ENCODE results near the gene ACADVL. TPM values are rescaled to one million over a fixed set of nuclear protein-coding genes. Genes with fewer than 3 reads are reported as not detected.

ACADVL gene
- total and polyA plus RNA-seq, 4 donors: 185 to 1,301 (median 1,109) TPM

DNA sequence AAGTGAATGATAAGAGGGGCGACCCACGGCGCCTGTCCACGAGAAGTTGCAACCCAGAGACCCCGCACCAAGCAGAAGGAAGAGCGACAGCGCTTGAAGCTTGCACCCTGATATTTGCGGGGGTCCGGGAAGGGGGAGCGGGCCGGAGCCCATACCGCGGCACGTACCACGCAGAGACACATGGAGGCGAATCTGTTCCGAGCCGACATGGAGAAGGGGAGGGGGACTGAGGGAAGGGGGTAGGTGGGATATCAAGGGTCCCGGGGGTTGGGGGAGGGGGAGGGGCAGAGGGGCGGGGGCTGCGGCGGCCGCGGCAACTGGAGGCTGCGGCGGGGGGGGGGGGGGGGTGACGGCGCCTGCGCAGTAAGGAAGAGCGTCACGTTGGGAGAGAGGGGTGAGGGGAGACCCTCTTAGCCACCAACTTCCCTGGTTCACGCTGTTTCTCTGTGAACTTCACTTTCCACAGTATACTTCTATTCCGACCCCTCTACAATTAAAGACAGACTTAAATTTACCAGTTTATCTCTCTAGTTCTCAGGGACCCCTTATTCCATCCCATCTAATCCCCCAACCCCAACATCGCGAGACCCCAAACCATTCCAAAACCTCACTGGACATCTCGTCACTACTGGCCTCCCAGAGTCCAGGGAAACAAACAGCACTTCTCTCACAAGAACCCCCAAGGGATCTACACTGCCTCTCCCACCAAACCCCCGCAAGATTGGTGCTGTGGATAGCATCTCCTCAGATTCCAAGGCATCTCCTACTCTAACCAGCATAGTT, 8.1 kb upstream of the ACADVL start:
- Histone ChIP-seq H3K9ac (ENCODE audit: low read depth in 1 of 2, low read length in 2 of 2) (no peak overlapping the region), H3K27ac (ENCODE audit: low read depth in 1 of 2, low read length in 2 of 2) (no peak overlapping the region), H3K9me3 (ENCODE audit: control insufficient read depth in 4 of 4, low read length in 3 of 4) (no peaks in the 10 kb centered on the region), H3K36me3 (ENCODE audit: control insufficient read depth in 4 of 4, insufficient read depth in 3 of 4, low read depth in 1 of 4, low read length in 3 of 4) (no peaks in the 10 kb centered on the region), H3K4me3 (ENCODE audit: low read depth in 1 of 3, low read length in 3 of 3) (no peak overlapping the region), H3K27me3 (ENCODE audit: control insufficient read depth in 4 of 4, insufficient read depth in 4 of 4, low read length in 3 of 4) (no peaks in the 10 kb centered on the region), H3K4me1 (ENCODE audit: control insufficient read depth in 4 of 4, insufficient read depth in 4 of 4, low read length in 3 of 4) (peaks cover 2 to 21% (median 14%) of the 10 kb centered on the region in 4 donors)
- no peak for TF ChIP-seq NR2F2 (IDR thresholded peaks at IDR 0.05)
- no peak for TF ChIP-seq SP1 (IDR thresholded peaks at IDR 0.05)
- TF ChIP-seq HNF4G (IDR thresholded peaks at IDR 0.05): no peak
- TF ChIP-seq FOXA2 (IDR thresholded peaks at IDR 0.05): no peak
- TF ChIP-seq GABPA (IDR thresholded peaks at IDR 0.05 in 1 of 2, conservative IDR thresholded peaks at IDR 0.05 in 1 of 2): no peak
- TF ChIP-seq TAF1 (conservative IDR thresholded peaks at IDR 0.05): no peak
- no peak for TF ChIP-seq EGR1 (IDR thresholded peaks at IDR 0.05; ENCODE audit: low read depth in 2 of 2)
- no peak for TF ChIP-seq RAD21 (IDR thresholded peaks at IDR 0.05)
- no peak for TF ChIP-seq MAX (IDR thresholded peaks at IDR 0.05)
- TF ChIP-seq, protein P1, sequence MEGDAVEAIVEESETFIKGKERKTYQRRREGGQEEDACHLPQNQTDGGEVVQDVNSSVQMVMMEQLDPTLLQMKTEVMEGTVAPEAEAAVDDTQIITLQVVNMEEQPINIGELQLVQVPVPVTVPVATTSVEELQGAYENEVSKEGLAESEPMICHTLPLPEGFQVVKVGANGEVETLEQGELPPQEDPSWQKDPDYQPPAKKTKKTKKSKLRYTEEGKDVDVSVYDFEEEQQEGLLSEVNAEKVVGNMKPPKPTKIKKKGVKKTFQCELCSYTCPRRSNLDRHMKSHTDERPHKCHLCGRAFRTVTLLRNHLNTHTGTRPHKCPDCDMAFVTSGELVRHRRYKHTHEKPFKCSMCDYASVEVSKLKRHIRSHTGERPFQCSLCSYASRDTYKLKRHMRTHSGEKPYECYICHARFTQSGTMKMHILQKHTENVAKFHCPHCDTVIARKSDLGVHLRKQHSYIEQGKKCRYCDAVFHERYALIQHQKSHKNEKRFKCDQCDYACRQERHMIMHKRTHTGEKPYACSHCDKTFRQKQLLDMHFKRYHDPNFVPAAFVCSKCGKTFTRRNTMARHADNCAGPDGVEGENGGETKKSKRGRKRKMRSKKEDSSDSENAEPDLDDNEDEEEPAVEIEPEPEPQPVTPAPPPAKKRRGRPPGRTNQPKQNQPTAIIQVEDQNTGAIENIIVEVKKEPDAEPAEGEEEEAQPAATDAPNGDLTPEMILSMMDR (IDR thresholded peaks at IDR 0.05; ENCODE audit: low read depth, low read length, missing input control): no peak
- TF ChIP-seq, protein P2, sequence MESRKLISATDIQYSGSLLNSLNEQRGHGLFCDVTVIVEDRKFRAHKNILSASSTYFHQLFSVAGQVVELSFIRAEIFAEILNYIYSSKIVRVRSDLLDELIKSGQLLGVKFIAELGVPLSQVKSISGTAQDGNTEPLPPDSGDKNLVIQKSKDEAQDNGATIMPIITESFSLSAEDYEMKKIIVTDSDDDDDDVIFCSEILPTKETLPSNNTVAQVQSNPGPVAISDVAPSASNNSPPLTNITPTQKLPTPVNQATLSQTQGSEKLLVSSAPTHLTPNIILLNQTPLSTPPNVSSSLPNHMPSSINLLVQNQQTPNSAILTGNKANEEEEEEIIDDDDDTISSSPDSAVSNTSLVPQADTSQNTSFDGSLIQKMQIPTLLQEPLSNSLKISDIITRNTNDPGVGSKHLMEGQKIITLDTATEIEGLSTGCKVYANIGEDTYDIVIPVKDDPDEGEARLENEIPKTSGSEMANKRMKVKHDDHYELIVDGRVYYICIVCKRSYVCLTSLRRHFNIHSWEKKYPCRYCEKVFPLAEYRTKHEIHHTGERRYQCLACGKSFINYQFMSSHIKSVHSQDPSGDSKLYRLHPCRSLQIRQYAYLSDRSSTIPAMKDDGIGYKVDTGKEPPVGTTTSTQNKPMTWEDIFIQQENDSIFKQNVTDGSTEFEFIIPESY (IDR thresholded peaks at IDR 0.05): no peak
- WGBS: 33% methylated on average over 33 of the region's 37 CpGs
- no peak for DNase-seq (ENCODE audit: low spot score)

DNA sequence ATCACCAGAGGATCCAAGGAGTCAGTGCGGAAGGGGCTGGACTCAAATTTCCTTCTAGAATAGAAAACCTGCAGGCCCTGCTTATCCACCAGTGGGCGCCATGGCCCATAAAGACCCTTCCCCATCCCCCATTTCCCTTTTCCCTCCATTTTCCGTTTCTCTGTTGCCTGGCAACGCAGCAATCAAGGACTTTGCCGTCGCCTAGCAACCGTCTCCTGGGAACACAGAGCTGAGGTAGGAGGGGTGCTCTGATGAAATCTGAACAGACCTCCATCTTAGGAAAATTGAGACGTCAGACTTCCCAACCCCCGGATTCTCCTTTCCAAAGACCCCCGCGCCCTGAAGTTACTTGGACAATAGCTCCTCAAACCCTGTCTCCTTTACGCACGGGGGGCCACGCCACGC, 5.8 kb upstream of the ACADVL start:
- WGBS: 7% methylated on average over 15 of the region's 15 CpGs
- H3K4me3 ChIP-seq (ENCODE audit: low read depth in 1 of 3, low read length in 3 of 3): peak overlapping the region in 2 of 3 donors; percentile 23 to 33
- TF ChIP-seq HNF4G (IDR thresholded peaks at IDR 0.05) (no peak), ATF3 (IDR thresholded peaks at IDR 0.05) (peak; percentile 38), RAD21 (IDR thresholded peaks at IDR 0.05) (peak in 1 of 2 donors; percentile 43), RXRA (IDR thresholded peaks at IDR 0.05) (peak in 1 of 2 donors; percentile 1), EGR1 (IDR thresholded peaks at IDR 0.05; ENCODE audit: low read depth in 2 of 2) (no peak), FOXA2 (IDR thresholded peaks at IDR 0.05) (no peak)
- TF ChIP-seq, protein P1 (IDR thresholded peaks at IDR 0.05; ENCODE audit: low read depth, low read length, missing input control): peak; percentile 29
- no peak for DNase-seq (ENCODE audit: low spot score)
- H3K4me1 ChIP-seq (ENCODE audit: control insufficient read depth in 4 of 4, insufficient read depth in 4 of 4, low read length in 3 of 4): peaks cover 6 to 24% (median 14%) of the 10 kb centered on the region in 4 donors
- H3K9ac ChIP-seq (ENCODE audit: low read depth in 1 of 2, low read length in 2 of 2): no peak overlapping the region
- H3K27me3 ChIP-seq (ENCODE audit: control insufficient read depth in 4 of 4, insufficient read depth in 4 of 4, low read length in 3 of 4): no peaks in the 10 kb centered on the region
- no peaks in the 10 kb centered on the region for H3K9me3 ChIP-seq (ENCODE audit: control insufficient read depth in 4 of 4, low read length in 3 of 4)
- peak overlapping the region in 1 of 2 donors; percentile 74 for H3K27ac ChIP-seq (ENCODE audit: low read depth in 1 of 2, low read length in 2 of 2)
- H3K36me3 ChIP-seq (ENCODE audit: control insufficient read depth in 4 of 4, insufficient read depth in 3 of 4, low read depth in 1 of 4, low read length in 3 of 4): no peaks in the 10 kb centered on the region

All from liver (tissue), 9 donors.